WTC11 (cell line): Measurements from ENCODE around the gene SLC2A9. TPM values are rescaled to one million over a fixed set of nuclear protein-coding genes. Genes with fewer than 3 reads are reported as not detected.

ENCODE experiments used
- ATAC-seq: fragments of 200-7000 bp; cut with Tn5 transposase; 2 replicates; pipeline ENCODE4 v1.10.0; 2021; ENCODE audit warnings: mild to moderate bottlenecking, moderate library complexity
- CTCF ChIA-PET: fragments of 300-600 bp; sonication (Branson Sonifier 250); formaldehyde crosslinking; loops from one replicate; lab custom pipeline; 2021; ENCODE audit warnings: antibody characterized with exemption; lab: Charles Lee
- POLR2A ChIA-PET: fragments of 350-600 bp; sonication (Branson Sonifier 250); formaldehyde crosslinking; loops from one replicate; lab custom pipeline; 2021; ENCODE audit warnings: antibody characterized with exemption; lab: Charles Lee
- DNase-seq: peaks from one replicate; pipeline ENCODE4 v3.0.0; 2021; ENCODE audit warnings: low spot score
- H3K27ac Mint-ChIP-seq: 2 replicates; pipeline ENCODE4 v1.8.0; 2021; ENCODE audit warnings: mixed read lengths
- H3K27me3 Mint-ChIP-seq: 2 replicates; pipeline ENCODE4 v1.8.0; 2021; ENCODE audit warnings: low read depth, mild to moderate bottlenecking, moderate library complexity, mixed read lengths
- H3K36me3 Mint-ChIP-seq: 2 replicates; pipeline ENCODE4 v1.8.0; 2021; ENCODE audit warnings: mixed read lengths
- H3K4me1 Mint-ChIP-seq: 2 replicates; pipeline ENCODE4 v1.8.0; 2022; ENCODE audit warnings: mixed read lengths
- H3K4me3 Mint-ChIP-seq: 2 replicates; pipeline ENCODE4 v1.8.0; 2021; ENCODE audit warnings: mild to moderate bottlenecking, moderate library complexity, mixed read lengths
- H3K9me3 Mint-ChIP-seq: 2 replicates; pipeline ENCODE4 v1.8.0; 2021; ENCODE audit warnings: mixed read lengths
- AR ChIP-seq: fragments of 250-450 bp; sonication (Bioruptor Pico); IDR thresholded peaks from 2 replicates; pipeline ENCODE4 v1.9.0; 2021; ENCODE audit warnings: mild to moderate bottlenecking
- ATF6 ChIP-seq: sonication (generic); formaldehyde crosslinking; IDR thresholded peaks from 2 replicates; pipeline ENCODE4 v1.8.1; 2023; ENCODE audit warnings: mild to moderate bottlenecking, missing genetic modification reagents
- CDX4 ChIP-seq: fragments of 250-450 bp; sonication (Bioruptor Pico); IDR thresholded peaks from 2 replicates; pipeline ENCODE4 v1.9.0; 2021; ENCODE audit warnings: moderate library complexity, mild to moderate bottlenecking, inconsistent platforms, borderline replicate concordance
- CREB1 ChIP-seq: sonication (generic); formaldehyde crosslinking; IDR thresholded peaks from 2 replicates; pipeline ENCODE4 v1.8.0; 2023; ENCODE audit warnings: mild to moderate bottlenecking, missing genetic modification reagents
- FOXP4 ChIP-seq: sonication (generic); formaldehyde crosslinking; IDR thresholded peaks from 2 replicates; pipeline ENCODE4 v1.8.0; 2022; ENCODE audit warnings: mild to moderate bottlenecking, missing genetic modification reagents
- MAX ChIP-seq: sonication (generic); formaldehyde crosslinking; IDR thresholded peaks from 2 replicates; pipeline ENCODE4 v1.8.0; 2022; ENCODE audit warnings: mild to moderate bottlenecking, missing genetic modification reagents
- MYBL2 ChIP-seq: sonication (generic); formaldehyde crosslinking; IDR thresholded peaks from 2 replicates; pipeline ENCODE4 v1.8.1; 2023; ENCODE audit warnings: mild to moderate bottlenecking, moderate library complexity, missing genetic modification reagents
- NFE2L1 ChIP-seq: sonication (generic); formaldehyde crosslinking; IDR thresholded peaks from 2 replicates; pipeline ENCODE4 v1.8.1; 2023; ENCODE audit warnings: missing genetic modification reagents
- OVOL2 ChIP-seq: fragments of 250-450 bp; sonication (Bioruptor Pico); IDR thresholded peaks from 2 replicates; pipeline ENCODE4 v1.9.0; 2021; ENCODE audit warnings: mild to moderate bottlenecking, borderline replicate concordance
- PRRX2 ChIP-seq: fragments of 250-450 bp; sonication (Bioruptor Pico); IDR thresholded peaks from 2 replicates; pipeline ENCODE4 v1.8.0; 2021; ENCODE audit warnings: mild to moderate bottlenecking
- RORB ChIP-seq: fragments of 250-450 bp; sonication (Bioruptor Pico); IDR thresholded peaks from 2 replicates; pipeline ENCODE4 v1.9.0; 2021; ENCODE audit warnings: mild to moderate bottlenecking
- TP53 ChIP-seq: sonication (generic); formaldehyde crosslinking; IDR thresholded peaks from 2 replicates; pipeline ENCODE4 v1.8.1; 2023; ENCODE audit warnings: mild to moderate bottlenecking, missing genetic modification reagents
- USF1 ChIP-seq: sonication (generic); formaldehyde crosslinking; IDR thresholded peaks from 2 replicates; pipeline ENCODE4 v1.8.0; 2022; ENCODE audit warnings: mild to moderate bottlenecking, missing genetic modification reagents
- ZBTB21 ChIP-seq: sonication (generic); formaldehyde crosslinking; IDR thresholded peaks from 2 replicates; pipeline ENCODE4 v1.8.1; 2023; ENCODE audit warnings: mild to moderate bottlenecking, missing genetic modification reagents, borderline replicate concordance
- ZNF121 ChIP-seq: sonication (generic); formaldehyde crosslinking; IDR thresholded peaks from 2 replicates; pipeline ENCODE4 v1.8.0; 2023; ENCODE audit warnings: missing genetic modification reagents
- ZNF317 ChIP-seq: sonication (generic); formaldehyde crosslinking; IDR thresholded peaks from 2 replicates; pipeline ENCODE4 v1.8.1; 2023; ENCODE audit warnings: low read depth, mild to moderate bottlenecking, moderate library complexity, missing genetic modification reagents, borderline replicate concordance
- ZNF532 ChIP-seq: fragments of 250-450 bp; sonication (Bioruptor Pico); IDR thresholded peaks from 2 replicates; pipeline ENCODE4 v1.9.0; 2021; ENCODE audit warnings: mild to moderate bottlenecking, borderline replicate concordance
- total RNA-seq: library from RNA; stranded (reverse); gene quantifications from 3 replicates; pipeline ENCODE4 v1.2.3, GENCODE V29; 2021

Gene SLC2A9
- total RNA-seq, 1 experiment from 2014 or later, result not detected

- no peak for TF ChIP-seq ZNF532 (CRISPR knock-in tag)
- TF ChIP-seq FOXP4 (CRISPR knock-in tag), result no peak
Observed at GRCh38 chr4:9927341-9928007, 93.8 kb downstream of the SLC2A9 start (continued).

- TF ChIP-seq OVOL2 (CRISPR knock-in tag) (no peak), CREB1 (CRISPR knock-in tag) (no peak), ZBTB21 (CRISPR knock-in tag) (no peak), TP53 (CRISPR knock-in tag) (no peak), MYBL2 (CRISPR knock-in tag) (no peak), PRRX2 (CRISPR knock-in tag) (no peak)
- ChIA-PET POLR2A (interaction anchor here (1.3 kb wide), 1 partner anchor 8 kb away, joined by 3 read pairs; no protein-coding TSS in a partner anchor), CTCF (interaction anchor here (0.7 to 1.9 kb wide), 4 partner anchors 8 to 88 kb away, joined by 3 to 5 read pairs (median 4); no protein-coding TSS in a partner anchor)
- peaks cover 18% of the 10 kb centered on the region for H3K4me1 Mint-ChIP-seq
- H3K4me3 Mint-ChIP-seq, result no peak overlapping the region
- no peaks in the 10 kb centered on the region for H3K36me3 Mint-ChIP-seq
- no peak overlapping the region; the same call in 1 of the 2 replicates for H3K27ac Mint-ChIP-seq
- ATAC-seq (no peak), DNase-seq (no peak)
- no peaks in the 10 kb centered on the region; the same call in 1 of the 2 replicates for H3K27me3 Mint-ChIP-seq
- H3K9me3 Mint-ChIP-seq, result peaks cover 3% of the 10 kb centered on the region; the same call in 1 of the 2 replicates
Observed at GRCh38 chr4:9926586-9926985, 94.7 kb downstream of the SLC2A9 start.

- ChIA-PET POLR2A (interaction anchor here (1.3 kb wide), 1 partner anchor 8 kb away, joined by 3 read pairs; no protein-coding TSS in a partner anchor), CTCF (interaction anchor here (0.7 to 1.9 kb wide), 2 partner anchors 7 to 27 kb away, joined by 3 to 4 read pairs; no protein-coding TSS in a partner anchor)
- Mint-ChIP-seq H3K27ac (no peak overlapping the region), H3K9me3 (peaks cover 3% of the 10 kb centered on the region; the same call in 1 of the 2 replicates), H3K4me3 (no peak overlapping the region), H3K27me3 (no peaks in the 10 kb centered on the region; the same call in 1 of the 2 replicates), H3K4me1 (peaks cover 19% of the 10 kb centered on the region), H3K36me3 (no peaks in the 10 kb centered on the region)
- no peak for DNase-seq
- ATAC-seq, result no peak
- TF ChIP-seq PRRX2 (CRISPR knock-in tag) (no peak), RORB (CRISPR knock-in tag) (no peak), AR (CRISPR knock-in tag) (no peak), ZNF121 (CRISPR knock-in tag) (no peak), USF1 (CRISPR knock-in tag) (no peak), CDX4 (no peak), ATF6 (no peak), NFE2L1 (CRISPR knock-in tag) (no peak), ZNF317 (no peak), MAX (CRISPR knock-in tag) (no peak)
Observed at GRCh38 chr4:9925750-9926439, 95.4 kb downstream of the SLC2A9 start.
